Measurements from ENCODE around the gene ATP2A1.
A peak's percentile ranks its signal among the peaks of the same experiment; 100 is the strongest.

The ATP2A1 gene

DNA sequence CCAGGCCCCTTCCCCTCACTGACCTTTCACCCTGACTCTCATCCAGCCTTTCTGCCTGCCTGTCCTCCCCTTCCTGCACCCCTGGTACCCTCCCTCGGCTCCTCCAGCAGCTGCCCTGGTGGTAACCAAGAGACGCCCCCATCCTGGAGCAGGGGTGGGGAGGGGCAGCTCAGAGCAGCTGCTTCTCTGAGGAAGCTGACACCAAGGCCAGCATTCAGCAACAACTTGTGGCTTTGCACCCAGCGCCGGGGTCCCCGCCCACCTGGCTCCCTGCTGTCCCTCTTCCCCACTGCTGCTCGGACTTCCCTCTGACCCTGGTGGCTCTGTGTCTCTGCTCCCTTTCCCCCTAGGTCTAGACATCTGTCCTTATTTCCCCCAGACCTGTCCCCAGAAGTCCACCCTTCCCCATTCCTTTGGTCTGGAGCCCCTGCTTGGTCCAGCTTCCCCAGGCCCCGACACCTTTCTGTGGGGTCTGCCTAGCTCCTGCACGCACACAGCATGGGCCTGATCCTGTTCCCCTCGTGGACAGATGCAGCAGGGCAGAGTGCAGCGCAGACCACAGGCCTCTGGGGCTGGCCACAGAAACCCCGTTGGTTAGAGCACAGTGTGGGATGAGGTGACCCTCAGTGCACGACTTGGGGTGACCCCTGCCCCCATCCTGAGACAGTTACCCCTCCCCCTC, 1.2 kb upstream of the ATP2A1 start (continued):
- TF ChIP-seq, protein P1, sequence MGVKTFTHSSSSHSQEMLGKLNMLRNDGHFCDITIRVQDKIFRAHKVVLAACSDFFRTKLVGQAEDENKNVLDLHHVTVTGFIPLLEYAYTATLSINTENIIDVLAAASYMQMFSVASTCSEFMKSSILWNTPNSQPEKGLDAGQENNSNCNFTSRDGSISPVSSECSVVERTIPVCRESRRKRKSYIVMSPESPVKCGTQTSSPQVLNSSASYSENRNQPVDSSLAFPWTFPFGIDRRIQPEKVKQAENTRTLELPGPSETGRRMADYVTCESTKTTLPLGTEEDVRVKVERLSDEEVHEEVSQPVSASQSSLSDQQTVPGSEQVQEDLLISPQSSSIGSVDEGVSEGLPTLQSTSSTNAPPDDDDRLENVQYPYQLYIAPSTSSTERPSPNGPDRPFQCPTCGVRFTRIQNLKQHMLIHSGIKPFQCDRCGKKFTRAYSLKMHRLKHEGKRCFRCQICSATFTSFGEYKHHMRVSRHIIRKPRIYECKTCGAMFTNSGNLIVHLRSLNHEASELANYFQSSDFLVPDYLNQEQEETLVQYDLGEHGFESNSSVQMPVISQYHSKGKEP (tag by site-specific recombination; IDR thresholded peaks at IDR 0.05) = no peak
- TF ChIP-seq, protein P2, sequence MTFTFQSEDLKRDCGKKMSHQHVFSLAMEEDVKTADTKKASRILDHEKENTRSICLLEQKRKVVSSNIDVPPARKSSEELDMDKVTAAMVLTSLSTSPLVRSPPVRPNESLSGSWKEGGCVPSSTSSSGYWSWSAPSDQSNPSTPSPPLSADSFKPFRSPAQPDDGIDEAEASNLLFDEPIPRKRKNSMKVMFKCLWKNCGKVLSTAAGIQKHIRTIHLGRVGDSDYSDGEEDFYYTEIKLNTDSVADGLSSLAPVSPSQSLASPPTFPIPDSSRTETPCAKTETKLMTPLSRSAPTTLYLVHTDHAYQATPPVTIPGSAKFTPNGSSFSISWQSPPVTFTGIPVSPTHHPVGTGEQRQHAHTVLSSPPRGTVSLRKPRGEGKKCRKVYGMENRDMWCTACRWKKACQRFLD (tag by site-specific recombination; IDR thresholded peaks at IDR 0.05) = no peak
- TF ChIP-seq HOXC10 (CRISPR knock-in tag; IDR thresholded peaks at IDR 0.05) = no peak
- no peak for TF ChIP-seq ZNF610 (tag by site-specific recombination; IDR thresholded peaks at IDR 0.05; ENCODE audit: borderline replicate concordance)
- TF ChIP-seq ZBTB8A (tag by site-specific recombination; IDR thresholded peaks at IDR 0.05) = no peak
- no peak for TF ChIP-seq ZNF791 (tag by site-specific recombination; IDR thresholded peaks at IDR 0.05)
- TF ChIP-seq, protein P3, sequence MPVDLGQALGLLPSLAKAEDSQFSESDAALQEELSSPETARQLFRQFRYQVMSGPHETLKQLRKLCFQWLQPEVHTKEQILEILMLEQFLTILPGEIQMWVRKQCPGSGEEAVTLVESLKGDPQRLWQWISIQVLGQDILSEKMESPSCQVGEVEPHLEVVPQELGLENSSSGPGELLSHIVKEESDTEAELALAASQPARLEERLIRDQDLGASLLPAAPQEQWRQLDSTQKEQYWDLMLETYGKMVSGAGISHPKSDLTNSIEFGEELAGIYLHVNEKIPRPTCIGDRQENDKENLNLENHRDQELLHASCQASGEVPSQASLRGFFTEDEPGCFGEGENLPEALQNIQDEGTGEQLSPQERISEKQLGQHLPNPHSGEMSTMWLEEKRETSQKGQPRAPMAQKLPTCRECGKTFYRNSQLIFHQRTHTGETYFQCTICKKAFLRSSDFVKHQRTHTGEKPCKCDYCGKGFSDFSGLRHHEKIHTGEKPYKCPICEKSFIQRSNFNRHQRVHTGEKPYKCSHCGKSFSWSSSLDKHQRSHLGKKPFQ (tag by site-specific recombination; IDR thresholded peaks at IDR 0.05) = no peak
- no peak for TF ChIP-seq ZFP3 (tag by site-specific recombination; IDR thresholded peaks at IDR 0.05; ENCODE audit: low read depth)
- no peak for TF ChIP-seq ZNF302 (tag by site-specific recombination; IDR thresholded peaks at IDR 0.05; ENCODE audit: low read depth)
- peak; percentile 23; the same call in 1 of the 2 replicates for TF ChIP-seq ZNF394 (tag by site-specific recombination; IDR thresholded peaks at IDR 0.05; ENCODE audit: borderline replicate concordance)
- TF ChIP-seq ZIC2 (tag by site-specific recombination; IDR thresholded peaks at IDR 0.05) = peak; percentile 40; the same call in 1 of the 2 replicates
- TF ChIP-seq ZNF707 (tag by site-specific recombination; IDR thresholded peaks at IDR 0.05) = no peak
- TF ChIP-seq SCRT2 (tag by site-specific recombination; IDR thresholded peaks at IDR 0.05) = peak; percentile 80
- TF ChIP-seq ZNF768 (tag by site-specific recombination; IDR thresholded peaks at IDR 0.05) = no peak
- no peak for TF ChIP-seq ZNF777 (tag by site-specific recombination; IDR thresholded peaks at IDR 0.05; ENCODE audit: borderline replicate concordance)
- no peak for TF ChIP-seq ZNF350 (tag by site-specific recombination; IDR thresholded peaks at IDR 0.05)
- TF ChIP-seq GLIS2 (tag by site-specific recombination; IDR thresholded peaks at IDR 0.05) = peak; percentile 14; the same call in 1 of the 2 replicates
- TF ChIP-seq, protein P4, sequence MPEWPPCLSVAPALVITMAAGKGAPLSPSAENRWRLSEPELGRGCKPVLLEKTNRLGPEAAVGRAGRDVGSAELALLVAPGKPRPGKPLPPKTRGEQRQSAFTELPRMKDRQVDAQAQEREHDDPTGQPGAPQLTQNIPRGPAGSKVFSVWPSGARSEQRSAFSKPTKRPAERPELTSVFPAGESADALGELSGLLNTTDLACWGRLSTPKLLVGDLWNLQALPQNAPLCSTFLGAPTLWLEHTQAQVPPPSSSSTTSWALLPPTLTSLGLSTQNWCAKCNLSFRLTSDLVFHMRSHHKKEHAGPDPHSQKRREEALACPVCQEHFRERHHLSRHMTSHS (tag by site-specific recombination; IDR thresholded peaks at IDR 0.05) = no peak
- TF ChIP-seq, protein P5, sequence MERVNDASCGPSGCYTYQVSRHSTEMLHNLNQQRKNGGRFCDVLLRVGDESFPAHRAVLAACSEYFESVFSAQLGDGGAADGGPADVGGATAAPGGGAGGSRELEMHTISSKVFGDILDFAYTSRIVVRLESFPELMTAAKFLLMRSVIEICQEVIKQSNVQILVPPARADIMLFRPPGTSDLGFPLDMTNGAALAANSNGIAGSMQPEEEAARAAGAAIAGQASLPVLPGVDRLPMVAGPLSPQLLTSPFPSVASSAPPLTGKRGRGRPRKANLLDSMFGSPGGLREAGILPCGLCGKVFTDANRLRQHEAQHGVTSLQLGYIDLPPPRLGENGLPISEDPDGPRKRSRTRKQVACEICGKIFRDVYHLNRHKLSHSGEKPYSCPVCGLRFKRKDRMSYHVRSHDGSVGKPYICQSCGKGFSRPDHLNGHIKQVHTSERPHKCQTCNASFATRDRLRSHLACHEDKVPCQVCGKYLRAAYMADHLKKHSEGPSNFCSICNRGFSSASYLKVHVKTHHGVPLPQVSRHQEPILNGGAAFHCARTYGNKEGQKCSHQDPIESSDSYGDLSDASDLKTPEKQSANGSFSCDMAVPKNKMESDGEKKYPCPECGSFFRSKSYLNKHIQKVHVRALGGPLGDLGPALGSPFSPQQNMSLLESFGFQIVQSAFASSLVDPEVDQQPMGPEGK (tag by site-specific recombination; IDR thresholded peaks at IDR 0.05) = peak; percentile 19; the same call in 1 of the 2 replicates
- TF ChIP-seq ZNF37A (tag by site-specific recombination; IDR thresholded peaks at IDR 0.05) = no peak
- TF ChIP-seq ZNF202 (tag by site-specific recombination; IDR thresholded peaks at IDR 0.05; ENCODE audit: borderline replicate concordance) = no peak
- TF ChIP-seq ZNF837 (tag by site-specific recombination; IDR thresholded peaks at IDR 0.05) = no peak
- TF ChIP-seq ZNF600 (tag by site-specific recombination; IDR thresholded peaks at IDR 0.05) = peak; percentile 34; the same call in 1 of the 2 replicates
- TF ChIP-seq ZNF416 (tag by site-specific recombination; IDR thresholded peaks at IDR 0.05) = no peak
- no peak for TF ChIP-seq ZNF76 (tag by site-specific recombination; IDR thresholded peaks at IDR 0.05; ENCODE audit: borderline replicate concordance, low read depth)
- no peak for TF ChIP-seq KLF10 (tag by site-specific recombination; IDR thresholded peaks at IDR 0.05)
- TF ChIP-seq ZNF184 (tag by site-specific recombination; IDR thresholded peaks at IDR 0.05) = no peak
